Left hindlimb (tissue), 1 donor: ENCODE measurements around the gene ZDHHC11.
A peak's percentile ranks its signal among the peaks of the same experiment; 100 is the strongest.
"Not testable (repeated sequence)": the region's sequence is repeated elsewhere in the genome, so short reads cannot be mapped to it uniquely, and the experiment has no call there.

Experiments used
- DNase-seq: peaks from one replicate; pipeline ENCODE4 v3.0.0-alpha.2; 2018

ZDHHC11 gene

DNA sequence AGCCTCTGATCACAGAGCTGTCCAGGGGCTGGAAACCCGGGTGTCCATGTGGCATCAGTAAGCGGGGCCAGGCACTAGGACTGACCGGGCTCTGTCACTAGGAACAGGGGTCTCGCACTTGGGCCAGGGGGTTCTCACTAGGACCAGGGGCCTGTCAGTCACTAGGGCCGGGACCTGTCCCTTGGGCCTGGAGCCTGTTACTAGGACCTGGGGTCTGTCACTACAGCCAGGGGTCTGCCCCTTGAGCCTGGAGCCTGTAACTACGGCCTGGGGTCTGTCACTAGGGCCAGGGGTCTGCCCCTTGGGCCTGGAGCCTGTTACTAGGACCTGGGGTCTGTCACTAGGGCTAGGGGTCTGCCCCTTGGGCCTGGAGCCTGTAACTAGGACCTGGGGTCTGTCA, 76.5 kb downstream of the ZDHHC11 start:
- peak; percentile 26 for DNase-seq

GRCh38 chr5:773517-774264, 77.1 kb downstream of the ZDHHC11 start:
- DNase-seq, result peak; percentile 36

DNA sequence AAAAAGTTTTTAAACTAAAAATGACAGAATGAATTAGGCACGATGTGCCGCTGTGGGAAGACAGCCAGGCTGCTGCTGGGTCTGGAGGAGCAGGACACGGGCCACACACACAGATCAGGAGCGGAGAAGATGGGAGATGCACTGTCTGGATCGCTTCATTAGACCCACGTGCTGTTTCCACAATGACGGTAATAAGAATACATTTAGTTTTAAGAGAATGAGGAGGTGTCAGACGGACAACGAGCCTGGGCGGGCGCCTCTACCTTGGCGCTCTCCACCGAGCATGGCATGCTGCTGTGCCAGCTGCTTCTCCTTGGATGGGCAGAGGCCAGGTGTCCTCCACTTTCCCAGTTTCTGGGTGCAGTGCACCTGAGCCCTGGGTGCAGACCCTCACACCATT, 77.9 kb downstream of the ZDHHC11 start:
- DNase-seq, result peak; percentile 22

DNA sequence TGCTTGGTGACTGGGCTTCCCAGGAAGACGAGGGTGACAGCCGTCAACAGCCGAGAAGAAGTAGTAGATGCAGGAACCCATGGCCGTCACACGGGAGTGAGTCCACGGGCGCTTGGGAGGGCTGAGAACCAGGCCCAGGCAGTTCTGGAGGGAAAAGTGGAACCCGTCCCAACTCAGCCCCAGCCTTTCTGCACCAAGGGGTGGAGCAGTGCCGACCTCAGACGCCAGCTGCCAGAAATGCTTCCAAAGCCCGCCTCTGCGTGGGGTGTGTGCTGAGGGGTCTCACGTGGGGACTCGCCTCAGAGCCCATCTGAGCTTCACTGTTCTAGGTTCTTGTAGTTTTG, 78.3 kb downstream of the ZDHHC11 start:
- DNase-seq, result not testable (repeated sequence)

GRCh38 chr5:771841-772546, 78.8 kb downstream of the ZDHHC11 start:
- not testable (repeated sequence) for DNase-seq

DNA sequence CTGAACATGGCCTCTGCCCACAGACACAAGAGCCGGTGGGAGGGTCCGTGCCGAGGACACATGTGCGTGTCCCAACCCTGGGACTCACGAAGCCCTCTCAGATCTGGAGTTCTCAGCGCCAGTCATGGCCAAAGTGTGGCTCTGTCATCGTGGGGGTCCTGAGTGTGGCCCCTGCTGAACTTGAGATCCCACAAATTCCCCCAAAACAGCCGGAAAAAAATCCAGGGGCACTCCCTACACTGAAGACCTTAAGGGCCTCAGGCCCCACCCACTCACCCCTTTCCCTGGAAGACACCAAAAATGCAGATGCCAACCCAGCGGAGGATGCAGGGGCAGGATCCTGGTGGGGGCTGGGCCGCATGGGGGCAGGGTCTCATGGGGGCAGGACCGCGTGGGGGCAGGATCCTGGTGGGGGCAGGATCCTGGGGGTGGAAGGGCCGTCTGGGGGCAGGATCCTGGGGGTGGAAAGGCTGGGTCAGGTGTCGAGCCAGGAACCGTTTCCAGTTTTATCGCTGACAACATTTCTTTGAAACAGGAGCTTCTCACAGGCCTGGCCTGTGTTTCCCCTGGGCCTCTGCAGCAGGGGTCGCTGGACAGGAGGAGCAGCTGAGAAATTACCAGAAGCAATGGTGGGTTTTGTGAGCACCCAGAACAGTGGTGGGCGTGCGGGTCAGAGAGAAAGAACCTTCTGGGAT, 79.6 kb downstream of the ZDHHC11 start:
- DNase-seq, result peak; percentile 23

DNA sequence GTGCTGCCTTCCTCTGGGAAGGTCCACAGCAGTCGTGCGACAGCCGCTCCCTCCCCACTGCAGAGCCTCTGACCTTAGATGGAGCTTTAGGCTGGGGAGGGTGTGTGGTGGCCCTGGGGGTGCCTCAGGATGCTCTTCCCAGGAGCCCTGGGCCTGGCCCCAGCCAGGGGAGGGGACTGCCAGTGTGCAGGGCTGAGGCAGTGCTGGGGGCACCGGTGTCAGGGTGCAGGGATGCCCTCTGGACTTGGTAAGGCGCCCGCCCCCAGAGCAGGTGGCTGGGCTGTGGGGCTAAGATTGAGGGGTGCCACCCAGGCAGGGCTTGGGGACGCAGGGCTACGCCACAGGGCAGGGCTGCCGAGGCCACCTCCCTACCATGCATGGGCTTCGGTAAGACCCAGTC, 80.2 kb downstream of the ZDHHC11 start:
- DNase-seq, result peak; percentile 17

GRCh38 chr5:769485-770145, 81.2 kb downstream of the ZDHHC11 start:
- peak; percentile 14 for DNase-seq

DNA sequence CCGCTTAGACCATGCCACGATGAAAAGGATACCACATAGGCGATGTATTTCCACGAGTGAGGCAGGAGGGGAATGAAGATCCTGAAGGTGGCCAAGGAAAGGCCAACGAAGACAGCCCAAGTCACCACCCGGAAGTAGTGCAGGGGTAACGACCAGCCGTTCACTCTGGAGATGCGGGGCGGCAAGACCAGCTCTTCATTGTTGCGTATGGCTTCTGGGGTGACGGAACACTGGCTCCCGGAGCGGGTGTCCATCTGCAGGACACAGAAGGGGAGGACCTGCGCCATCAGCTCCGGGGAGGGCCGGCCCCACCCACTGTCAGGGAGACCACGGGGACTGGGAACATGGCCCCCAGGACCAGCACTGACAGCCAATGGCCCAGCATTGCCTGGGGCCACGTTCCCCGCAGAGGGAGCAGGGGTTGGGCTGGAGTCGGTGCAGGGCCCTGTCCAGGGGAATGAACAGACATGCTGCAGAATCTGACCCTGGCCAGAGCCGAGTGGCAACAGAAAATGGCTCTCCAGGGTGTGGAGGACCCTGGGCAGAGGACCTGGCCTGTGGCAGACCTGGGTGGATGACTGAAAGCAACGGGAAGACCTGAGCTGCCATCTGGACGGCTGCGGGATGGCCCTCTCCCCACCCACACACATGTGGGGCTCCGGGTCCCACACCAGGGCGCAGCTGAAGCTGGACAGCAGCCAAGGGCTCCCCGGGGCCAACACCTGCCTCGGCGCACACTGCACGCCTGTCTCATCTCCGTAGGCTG, 83.9 kb downstream of the ZDHHC11 start:
- peak; percentile 27 for DNase-seq

- DNase-seq, result peak; percentile 23
These were observed 84.7 kb downstream of the ZDHHC11 start for GRCh38 chr5:765948-766631.

- peak; percentile 19 for DNase-seq
These were observed 86.6 kb downstream of the ZDHHC11 start for GRCh38 chr5:763998-764781.

DNA sequence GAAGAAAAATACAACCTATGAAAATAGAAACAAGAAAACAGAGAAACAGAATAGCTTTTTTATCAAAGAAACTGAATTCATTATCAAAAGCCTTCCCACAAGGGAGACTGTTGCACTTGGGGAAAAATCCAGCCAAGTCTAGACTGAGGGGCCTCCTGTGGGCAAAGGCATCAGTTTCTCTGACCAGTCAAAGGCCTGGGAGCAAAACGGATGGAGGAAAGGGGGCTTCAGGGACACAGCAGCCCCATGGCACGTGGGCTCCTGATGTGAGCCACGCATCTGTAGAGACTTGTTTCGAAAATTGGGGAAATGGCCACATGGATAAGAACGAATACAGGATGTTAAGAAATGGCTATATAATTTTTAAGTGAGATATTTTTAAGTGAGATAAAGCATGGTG, 87.4 kb downstream of the ZDHHC11 start:
- peak; percentile 4 for DNase-seq

- peak; percentile 6 for DNase-seq
These were observed 87.8 kb downstream of the ZDHHC11 start for GRCh38 chr5:762996-763395.

- DNase-seq, result peak; percentile 39
These were observed 88.7 kb downstream of the ZDHHC11 start for GRCh38 chr5:761854-762710.

DNA sequence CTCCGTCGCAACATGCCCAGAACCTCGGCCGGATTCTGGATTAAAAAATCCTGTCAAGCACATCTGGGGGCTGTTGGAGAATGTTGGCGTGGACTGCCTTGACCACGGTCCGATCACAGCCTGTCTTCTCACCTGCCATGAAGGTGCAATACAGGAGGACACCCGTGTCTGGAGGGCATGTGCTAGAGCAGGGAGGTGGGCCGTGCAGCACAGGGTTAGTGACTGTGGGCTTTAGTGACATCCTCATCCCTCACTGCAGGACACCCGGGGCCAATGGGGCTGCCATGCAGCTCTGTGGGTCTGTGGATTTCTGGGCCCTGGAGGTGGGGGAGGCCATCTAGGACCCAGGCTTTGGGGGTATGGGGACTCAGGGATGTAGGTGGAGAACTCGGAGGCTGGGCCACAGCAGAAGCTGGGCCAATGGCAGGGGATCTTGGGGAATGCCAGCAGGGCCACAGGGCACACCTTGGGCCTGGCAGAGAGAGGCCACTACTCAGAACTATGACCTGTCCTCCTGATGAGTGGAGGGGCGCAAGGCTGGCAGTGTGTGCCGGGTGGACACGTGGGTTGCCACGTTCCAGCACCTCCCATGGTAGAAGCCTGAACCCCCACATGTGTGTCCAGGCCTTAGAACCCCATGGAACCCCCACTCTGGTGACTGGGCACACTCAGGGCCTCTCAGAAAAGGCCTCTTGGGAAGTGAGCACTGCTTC, 89.6 kb downstream of the ZDHHC11 start:
- peak; percentile 18 for DNase-seq

DNA sequence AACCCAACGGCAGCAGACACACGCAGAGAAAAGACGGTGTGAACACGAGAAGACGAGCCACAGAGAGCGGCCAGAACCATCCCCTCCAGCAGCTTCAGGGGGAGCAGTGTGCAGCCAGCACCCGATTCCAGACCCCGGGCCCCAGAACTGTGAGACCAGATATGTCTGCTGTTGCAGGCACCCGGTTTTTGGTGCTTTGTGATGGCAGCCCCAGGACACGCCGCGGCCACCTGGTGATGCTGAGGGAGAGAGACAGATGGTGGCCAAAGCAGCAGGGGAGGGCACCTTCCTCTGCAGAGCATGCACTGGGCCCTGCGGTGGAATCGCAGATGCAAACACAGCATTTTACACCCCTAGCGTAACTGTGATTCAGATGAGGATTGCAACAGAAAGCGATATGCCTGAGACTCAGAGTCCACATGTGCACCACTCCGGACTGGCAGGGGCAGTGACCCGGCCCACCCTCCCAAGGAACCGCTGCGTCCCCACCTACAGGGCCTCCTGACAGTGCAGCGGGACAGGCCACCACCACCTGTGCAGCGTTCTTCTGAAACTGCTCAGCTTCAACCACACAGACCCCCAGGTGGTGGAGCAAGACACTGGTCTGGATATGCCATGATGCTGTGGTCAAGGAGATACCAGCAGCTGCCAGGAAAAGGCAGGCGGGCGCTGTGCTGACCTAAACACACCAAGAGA, 90.3 kb downstream of the ZDHHC11 start:
- peak; percentile 15 for DNase-seq

- peak; percentile 8 for DNase-seq
These were observed 90.9 kb downstream of the ZDHHC11 start for GRCh38 chr5:759781-760362.

GRCh38 chr5:759111-759751, 91.6 kb downstream of the ZDHHC11 start:
- DNase-seq, result peak; percentile 74
